GM21367 (cell line): ENCODE results near the gene BARX1.
A peak's percentile ranks its signal among the peaks of the same experiment; 100 is the strongest.
"Not testable (repeated sequence)": the region's sequence is repeated elsewhere in the genome, so short reads cannot be mapped to it uniquely, and the experiment has no call there.

Source experiments
- ATAC-seq: cut with Tn5 transposase; IDR thresholded peaks from one replicate; pipeline ENCODE4 v1.9.1; 2021; ENCODE audit not compliant: unreplicated experiment

Gene BARX1

DNA sequence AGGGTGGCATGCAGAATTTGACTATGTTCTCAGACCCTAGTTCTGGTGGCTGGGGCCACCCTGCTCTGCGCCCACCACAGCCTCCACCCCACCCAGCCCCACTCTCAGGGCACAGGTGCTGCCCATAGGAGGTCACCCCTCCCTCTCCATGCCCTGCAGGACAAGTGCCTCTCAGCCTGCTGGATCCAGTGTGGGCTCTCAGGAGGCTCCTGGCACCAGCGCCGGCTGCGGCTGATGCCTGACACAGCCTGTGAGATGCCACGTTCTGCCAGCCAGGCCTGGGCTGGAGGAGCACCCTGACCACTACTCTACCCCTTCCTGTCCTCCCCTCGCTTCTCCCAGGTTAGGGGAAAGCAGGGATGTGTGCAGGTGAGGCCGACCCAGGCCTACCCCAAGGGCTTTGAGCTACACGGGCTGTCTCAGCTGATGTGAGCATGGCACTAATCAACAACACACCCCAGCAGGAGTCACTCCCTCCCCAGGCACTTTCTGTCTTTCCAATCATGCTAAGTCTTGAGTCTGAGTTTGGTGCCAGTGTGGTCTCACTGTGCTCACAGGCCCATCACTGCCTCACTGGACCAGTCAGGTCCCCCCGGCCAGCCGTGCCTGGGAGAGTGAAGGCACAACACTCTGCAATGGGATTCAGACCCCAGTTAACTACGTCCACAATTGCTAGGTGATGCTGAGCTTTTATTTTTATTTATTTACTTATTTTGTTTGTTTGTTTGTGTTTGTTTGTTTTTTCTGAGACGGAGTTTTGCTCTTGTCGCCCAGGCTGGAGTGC lies 12.1 kb upstream of the BARX1 start:
- ATAC-seq, result no peak

DNA sequence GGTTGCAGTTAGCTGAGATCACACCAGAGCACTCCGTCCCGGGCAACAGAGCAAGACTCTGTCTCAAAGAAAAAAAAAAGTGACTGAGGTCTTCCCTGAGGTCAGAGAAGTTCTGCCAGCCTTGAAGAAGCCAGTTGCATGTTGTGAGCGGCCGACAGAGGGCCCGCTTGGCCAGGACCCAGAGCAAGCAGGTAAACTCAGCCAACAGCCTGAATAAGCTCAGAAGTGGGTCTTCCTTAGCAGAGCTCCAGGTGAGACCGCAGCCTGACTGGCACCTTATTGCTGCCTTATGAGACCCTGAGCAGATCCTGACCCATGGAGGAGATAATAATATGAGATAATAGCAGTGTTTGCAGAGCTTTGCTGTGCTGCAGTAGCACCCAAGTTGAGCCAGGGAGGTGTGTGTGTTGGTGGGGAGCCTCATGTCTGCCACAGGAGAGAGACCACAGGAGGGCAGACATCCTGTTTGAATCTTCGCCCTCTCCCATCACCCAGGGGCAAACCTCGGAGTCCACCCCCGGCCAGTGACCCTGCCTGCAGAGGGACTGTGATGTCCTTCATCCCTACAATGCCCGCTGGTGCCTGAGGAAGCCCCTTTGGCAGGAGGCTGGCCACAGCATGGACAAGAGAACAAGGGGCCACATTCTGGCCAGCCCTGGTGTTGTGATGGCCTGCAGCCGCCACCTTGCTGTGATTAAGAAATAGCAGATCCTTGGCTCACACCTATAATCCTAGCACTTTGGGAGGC lies 10.8 kb upstream of the BARX1 start:
- ATAC-seq, result no peak

DNA sequence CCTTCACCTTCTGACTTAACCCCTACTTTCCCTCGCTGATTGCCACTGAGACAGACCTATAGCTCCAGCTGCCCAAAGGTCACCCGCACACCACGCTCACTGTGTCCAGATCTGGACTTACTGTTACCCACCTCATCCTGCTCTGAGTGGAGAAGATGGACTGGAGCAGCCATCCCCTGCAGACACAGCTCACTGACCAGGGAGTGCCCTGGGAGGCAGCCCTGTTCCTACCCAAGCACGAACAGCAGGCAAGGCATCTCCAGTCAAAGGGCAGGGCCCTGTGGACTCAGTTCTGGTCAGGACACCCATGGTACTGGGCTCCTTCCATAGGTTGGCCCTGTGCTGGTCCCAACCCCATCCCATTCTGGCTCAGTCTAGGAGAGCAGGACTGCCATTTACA lies 9.5 kb upstream of the BARX1 start:
- no peak for ATAC-seq

DNA sequence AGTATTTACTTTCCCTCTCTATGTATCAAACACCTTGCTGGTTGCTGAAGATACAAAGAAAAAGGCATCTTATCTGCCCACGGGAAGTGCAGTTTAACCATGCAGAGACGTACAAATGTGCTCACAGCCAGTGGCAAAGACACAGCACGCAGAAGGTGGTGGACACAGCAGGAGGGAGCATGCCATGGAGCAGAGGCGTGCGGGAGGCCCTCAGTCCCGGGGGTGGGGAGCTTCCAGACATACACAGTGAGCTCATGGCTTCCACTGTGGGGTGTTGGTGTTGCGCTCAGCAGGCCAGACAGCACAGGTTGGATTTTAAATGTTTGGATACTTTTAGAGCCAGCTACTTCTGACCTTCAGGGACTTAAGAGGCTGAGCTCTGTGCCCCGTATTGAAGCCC lies 8.8 kb upstream of the BARX1 start:
- no peak for ATAC-seq

DNA sequence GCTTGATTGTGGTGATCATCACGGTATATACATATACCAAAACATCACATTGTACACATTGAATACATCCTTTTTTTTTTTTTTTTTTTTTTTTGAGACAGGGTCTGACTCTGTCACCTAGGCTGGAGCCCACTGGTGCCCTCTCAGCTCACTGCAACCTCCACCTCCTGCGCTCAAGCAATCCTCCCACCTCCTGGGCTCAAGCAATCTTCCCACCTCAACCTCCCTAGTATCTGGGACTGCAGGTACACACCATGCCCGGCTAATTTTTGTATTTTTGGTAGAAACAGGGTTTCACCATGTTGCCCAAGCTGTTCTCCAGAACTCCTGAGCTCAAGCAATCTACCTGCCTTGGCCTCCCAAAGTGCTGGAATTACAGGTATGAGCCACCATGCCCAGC lies 8.3 kb upstream of the BARX1 start:
- ATAC-seq, result not testable (repeated sequence)

DNA sequence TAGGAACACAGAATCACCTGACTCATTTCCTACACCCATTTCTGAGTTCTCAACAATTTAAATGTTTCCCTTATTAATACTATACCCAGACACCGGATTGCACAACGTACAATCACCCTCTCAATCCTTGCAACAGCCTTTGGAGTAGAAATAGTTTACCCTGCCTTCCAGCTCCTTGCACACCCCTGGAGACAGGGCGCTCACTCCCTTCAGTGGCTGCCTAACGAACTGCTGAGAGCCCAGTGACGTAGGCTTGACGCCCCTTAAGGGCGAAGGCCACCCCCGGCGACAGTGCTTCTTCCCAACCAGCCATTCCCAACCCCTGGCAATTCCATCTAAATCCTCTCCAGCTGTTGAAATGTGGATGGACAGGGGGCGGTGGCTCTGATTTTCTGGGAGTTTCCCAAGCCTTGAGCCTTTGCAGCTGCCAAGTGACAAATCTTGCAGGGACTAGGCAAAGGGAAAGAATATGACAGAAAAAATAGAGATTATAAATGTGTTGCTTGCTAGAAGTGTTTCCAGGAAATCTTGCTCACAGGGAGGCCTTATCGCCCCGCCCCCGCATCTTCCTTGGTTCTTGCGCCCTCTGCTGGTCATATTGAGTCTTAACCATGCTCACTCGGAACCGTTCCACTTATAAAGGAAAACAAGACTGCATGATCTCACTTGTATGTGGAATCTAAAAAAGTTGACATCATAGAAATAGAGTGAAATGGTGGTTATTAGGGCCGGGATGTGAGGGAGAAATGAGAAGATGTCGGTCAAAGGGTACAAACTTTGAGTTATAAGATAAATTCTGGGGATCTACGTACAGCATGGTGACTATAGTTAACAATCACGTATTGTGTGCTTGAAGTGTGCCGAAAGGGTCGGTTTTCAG lies 7.6 kb upstream of the BARX1 start:
- peak; percentile 54 for ATAC-seq

DNA sequence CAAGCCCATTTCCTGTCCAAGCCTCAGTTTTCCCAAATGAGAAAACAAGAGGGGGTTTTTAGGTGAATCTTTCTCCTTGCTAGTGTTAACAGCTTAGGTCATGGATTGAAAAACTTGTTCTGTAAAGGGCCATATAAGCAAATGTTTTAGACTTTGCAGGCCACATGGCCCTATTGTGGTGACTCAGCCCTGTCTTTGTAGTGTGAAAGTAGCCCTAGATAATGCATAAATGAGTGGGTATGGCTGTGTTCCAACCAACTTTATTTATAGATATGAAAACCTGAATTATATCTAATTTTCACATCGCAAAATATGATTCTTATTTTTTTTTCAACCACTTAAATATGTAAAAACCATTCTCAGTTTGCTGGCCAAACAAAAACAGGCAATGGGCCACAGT lies 6.9 kb upstream of the BARX1 start:
- ATAC-seq, result no peak

DNA sequence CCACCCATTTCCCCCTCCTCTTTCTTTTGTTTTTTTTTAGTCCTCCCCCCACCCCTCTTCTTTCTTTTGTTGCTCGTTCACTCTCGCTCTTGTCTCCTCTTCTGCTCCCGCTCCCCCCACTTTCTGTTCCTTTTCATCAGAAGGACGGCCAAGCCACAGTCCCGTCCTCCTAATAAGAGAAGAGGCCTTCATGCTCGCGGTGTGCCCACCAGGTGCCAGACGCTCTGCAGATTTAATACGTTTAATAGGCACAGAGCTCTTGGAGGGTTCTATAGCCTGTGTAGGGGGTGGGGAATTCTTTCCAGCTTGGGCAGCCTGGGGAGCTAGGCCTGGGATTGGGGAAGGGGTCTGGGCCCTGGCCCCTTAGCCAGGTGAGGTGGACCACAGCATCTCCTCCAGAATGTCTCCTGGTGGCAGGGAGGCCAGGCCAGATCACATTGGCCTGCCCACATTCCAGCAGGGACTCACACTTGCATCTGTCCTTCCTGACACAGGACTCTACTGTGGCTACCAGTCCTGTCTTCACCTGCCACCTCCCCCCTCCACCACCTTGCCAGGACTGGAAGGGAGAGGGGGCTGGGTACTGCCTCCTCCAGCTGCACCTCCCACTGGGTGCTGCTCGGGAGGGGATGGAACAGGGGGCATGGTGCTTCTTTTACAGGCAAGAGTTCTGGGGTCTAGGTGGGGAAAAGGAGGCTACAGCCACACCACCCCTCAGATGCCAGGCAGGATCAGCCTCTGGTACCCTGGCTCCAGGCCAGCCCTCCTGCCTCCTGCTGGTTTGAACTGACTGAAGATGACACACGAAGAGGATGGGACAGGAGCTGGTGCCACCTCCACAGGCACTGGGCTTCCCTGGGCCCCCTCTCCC lies 6.1 kb upstream of the BARX1 start:
- ATAC-seq, result no peak

DNA sequence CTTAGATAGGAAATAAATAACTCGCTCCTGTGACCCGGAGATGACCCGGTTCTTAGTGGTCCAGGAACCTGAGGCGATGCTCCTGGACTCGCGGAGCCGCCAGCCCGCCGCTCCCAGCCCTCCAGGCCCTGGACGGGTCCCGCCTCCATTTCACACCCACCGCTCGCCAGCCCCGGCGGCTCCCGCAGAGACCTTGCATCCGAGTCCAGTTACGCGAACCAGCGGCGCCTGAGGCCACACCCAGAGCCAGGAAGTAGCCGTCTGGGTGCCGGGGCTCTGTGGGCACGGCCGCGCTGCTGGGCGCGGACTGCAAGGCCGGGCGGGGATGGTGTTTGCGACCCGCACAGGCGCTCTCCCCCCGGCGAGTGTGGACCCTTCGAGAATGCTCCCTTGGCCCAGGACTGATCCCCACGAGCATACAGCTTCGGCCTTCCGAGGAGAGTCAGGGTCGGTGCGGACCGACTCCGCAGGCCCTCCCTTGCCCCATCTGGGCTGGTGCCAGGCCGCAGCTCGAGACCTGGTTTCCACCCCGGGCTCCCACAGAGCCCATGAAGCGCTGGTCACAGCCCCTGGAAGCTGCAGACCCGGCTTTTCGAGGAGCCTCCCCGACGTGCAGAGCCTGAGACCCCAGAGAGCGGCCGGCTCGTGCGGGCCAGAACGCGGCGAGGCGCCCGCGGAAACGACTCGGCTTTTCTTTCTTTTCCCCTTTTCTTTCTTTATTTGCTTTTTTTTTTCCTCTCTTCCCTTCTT lies 5.2 kb upstream of the BARX1 start:
- no peak for ATAC-seq

DNA sequence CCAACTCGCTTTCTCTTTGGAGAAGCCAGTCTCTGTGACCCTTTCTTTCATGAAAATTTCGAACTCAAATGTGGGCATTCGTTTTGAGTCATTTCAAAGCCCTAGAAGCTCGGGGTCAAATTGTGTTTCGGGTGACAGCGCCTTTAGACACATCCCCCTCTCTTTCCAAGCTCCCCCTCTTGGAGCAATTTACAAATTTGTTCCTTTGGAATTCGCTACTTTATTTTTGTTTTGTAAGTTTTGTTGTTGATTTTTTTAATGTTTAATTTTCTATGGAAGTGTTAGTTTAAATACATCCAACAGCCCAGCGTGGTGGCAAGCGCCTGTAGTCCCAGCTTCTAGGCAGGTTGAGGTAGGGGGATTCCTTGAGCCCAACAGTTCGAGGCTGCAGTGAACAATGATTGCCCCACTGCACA lies 4.6 kb upstream of the BARX1 start:
- no peak for ATAC-seq

DNA sequence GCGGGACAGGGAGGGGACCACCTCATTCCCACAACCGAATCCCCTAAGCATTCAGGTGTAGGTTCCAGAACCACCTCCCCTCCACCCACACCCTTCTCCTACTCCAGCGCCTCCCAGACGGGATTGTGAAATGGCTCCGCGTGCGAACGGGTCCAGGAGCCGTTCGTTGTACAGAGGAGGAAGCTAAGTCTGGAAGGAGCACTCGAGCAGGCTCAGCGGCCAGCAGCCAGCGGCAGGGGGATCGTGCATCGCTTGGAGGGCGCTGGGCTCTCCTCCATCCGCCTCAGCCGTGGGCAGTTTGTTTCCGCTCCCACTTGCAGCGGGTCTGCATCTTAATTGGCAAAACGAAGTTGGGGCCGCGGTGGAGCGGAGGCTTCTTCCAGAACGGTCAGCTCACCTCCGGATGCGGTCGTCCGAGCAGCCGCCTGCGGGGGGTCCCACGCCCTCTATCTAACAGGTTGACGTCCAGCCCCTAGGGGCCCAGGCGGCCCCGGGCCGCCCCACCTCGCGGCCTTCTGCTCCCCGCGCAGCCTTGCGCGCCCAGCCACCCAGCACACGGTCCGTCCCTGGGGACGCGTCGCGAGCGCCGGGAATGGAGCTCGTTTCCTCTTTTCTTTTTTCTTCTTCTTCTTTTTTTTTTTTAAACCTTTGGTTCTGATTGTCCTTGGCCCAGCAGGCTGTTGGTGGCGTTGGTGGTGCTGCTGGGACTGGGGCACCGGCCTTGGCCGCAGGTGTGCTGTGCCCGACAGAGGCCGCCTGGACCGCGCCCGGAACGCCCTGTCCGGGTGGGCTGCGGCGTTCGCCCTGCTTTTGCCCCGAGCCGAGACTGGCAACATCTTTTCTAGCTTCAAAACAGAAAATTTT lies 3.9 kb upstream of the BARX1 start:
- ATAC-seq, result no peak

DNA sequence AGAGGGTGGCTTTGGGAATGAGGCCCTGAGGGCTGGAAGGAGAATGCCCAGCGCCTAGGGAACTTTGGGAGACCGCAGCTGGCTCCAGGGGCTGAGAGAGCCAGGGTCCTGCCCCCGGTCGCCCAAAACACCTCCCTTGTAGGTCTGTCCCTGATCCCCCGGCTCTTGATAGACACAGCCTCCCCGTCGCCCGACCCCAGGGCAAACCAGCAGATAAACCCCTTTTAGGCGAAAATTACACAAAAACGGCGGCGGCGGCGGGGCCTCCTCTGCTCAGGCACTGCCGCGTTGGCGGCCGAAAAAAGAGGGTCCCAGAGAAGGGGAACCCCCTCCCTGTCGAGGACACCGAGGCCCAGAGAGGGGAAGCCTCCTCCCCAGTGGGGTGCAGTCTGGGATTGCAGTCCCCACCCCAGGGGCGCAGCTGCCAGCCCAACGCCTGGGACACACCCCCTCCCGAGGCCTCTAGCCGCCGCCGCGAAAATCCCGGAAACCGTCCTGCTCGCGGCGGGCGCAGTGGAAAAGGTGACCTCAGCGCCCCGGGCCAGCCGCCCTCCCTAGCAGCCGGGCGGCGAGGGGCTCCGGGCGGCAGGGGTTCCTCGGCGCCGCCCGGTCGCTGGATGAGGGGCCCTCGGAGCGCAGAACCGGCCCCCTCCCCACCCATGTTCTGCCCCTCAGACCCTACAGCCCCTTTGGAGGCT lies 3.1 kb upstream of the BARX1 start:
- ATAC-seq, result no peak

DNA sequence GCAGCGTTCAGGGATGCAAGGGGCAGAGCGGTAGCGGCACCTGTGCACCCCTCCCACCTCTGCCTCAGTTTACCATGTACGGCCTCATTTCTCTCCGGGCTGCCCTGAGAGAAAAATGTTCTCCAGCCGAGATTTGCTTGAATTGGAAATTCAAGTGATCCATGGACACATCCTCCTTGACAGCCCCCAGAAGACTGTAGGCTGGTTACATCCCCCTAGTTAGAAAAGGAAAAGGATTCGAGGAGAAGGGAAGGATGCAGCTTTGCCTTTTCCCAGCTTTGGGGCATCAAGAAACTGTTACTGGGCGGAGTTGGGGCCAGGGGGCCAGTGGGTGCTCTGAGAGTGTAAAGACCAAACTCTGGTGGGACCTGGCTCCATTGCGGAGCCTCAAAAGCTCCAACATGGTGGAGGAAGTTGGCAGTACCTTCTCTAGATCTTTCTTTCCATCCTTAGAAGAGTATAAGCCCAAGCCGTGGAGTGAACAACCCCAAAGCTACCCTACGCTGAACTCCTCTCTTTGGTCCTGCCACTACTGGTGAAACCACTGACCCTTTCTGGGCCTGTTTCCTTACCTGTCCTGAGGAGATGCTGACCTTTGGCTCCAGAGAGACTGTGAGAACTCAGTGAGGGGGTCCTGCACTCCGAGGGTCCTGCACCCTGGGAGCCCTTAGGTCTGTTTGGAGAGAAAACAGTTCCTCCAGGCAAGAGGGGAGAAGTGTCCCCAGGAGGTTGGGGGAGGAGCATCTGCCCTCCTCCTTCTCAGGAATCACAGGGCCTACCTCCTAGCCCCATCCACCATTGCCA lies 1.0 kb upstream of the BARX1 start:
- no peak for ATAC-seq

DNA sequence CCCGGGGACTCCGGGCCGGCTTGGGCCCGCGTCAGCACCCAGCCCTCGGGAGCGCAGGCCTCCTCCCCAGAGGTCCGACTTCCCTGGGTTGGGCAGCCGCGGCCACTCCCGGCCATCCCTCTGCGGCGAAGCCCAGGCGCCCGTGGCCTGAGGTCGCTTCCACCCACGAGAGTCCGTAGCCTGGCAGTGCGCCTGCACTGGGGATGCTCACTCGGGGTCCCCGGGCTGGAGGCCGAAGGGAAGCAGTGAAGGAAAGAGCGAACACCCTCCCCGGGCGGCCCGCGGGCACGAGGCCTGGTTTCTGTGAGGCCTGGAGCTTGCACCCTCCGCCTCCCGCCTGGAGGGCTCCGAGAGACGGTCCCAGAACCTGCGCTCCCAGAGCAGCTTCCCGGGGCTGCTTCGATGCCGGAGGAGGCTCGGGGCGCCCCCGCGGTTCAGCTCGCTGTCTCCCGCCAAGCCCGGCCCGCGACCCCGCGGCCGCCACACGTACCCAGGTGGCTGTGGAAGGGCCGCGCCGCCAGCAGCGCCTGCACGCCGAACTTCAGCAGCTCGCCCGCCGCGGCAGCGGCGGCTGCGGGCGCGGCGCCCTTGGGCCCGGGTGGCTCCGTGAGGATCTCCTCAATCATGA lies 607 bp downstream of the BARX1 start:
- no peak for ATAC-seq

DNA sequence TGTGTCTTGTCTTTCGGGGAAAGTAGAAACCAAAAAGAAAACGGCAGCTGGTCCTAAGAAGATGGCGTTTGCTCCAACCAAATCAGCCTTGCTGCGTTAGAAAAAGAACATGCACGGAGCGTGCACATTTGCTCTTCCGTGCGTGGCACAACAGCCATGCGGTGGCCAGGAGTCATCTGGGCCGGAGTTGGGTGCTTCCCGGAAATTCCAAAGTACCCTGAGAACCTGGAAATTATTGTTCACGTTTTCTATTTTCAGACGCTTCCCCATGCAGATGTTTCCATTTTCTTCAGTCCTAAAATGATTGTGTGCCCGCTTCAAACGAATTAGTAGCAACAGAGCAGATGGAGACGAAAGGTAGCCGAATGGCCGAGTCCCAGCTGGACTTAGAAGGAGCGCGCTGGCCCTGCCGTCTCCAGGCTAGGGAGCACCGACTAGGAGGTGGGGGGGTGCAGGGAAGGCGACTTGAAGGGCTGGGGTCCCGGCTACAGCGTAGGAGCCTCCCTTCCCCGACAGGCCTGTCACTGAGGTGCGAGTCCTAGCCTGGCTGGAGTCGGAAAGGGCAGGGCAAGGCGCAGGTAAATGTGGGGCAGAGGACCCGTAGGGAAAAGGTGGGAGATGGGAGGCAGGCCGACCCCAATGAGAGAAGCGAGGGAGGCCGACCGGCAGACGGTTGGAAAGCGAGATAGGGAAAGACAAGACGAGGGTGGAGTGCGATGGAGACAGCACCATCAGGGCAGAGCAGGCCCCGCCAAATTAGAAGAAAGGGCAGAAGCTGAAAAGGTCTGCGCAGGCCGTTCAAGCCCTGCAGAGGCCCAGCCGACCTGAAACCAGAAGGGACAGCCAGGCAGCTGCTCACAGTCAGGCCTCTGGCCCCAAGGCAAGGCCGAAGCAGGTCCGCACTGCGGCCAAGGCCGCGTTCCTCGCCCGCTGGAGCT lies 1.4 kb downstream of the BARX1 start:
- no peak for ATAC-seq
